ENCODE results near the gene PCDH9. TPM values are rescaled to one million over a fixed set of nuclear protein-coding genes. Genes with fewer than 3 reads are reported as not detected.

Gene PCDH9
- total RNA-seq, 1 donor from 2014 or later: 29.7 TPM

DNA sequence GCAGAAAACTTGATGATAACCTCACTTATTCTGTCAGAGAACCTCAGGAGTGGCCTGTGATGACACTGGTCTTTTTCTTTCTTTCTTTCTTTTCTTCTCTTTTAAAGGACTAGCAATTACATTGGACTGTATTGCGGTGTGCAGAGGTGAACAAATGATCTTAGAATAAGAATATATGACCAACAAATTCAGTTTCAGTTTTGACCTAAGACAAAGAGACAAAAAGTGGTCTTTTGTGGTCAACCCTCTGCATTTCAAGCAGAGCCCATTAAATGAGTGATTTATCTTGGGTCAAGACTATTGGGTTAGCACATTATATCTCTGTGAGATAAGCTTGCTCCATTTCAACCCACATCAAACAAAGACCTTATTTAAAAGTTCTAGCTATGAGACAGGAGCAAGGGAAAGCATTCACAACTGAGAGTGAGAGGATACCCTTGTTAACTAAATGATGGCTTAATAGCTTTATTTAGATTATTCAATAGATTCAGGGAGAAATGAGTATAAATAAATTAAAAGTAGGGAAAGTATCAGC lies 644.4 kb downstream of the PCDH9 start:
- no peak for DNase-seq (ENCODE audit: low spot score in 2 of 2, unreplicated experiment in 2 of 2)
- peaks cover 17% of the 10 kb centered on the region for H3K4me1 Mint-ChIP-seq
- H3K27ac Mint-ChIP-seq: peak overlapping the region; percentile 24
- TF ChIP-seq, protein P1, sequence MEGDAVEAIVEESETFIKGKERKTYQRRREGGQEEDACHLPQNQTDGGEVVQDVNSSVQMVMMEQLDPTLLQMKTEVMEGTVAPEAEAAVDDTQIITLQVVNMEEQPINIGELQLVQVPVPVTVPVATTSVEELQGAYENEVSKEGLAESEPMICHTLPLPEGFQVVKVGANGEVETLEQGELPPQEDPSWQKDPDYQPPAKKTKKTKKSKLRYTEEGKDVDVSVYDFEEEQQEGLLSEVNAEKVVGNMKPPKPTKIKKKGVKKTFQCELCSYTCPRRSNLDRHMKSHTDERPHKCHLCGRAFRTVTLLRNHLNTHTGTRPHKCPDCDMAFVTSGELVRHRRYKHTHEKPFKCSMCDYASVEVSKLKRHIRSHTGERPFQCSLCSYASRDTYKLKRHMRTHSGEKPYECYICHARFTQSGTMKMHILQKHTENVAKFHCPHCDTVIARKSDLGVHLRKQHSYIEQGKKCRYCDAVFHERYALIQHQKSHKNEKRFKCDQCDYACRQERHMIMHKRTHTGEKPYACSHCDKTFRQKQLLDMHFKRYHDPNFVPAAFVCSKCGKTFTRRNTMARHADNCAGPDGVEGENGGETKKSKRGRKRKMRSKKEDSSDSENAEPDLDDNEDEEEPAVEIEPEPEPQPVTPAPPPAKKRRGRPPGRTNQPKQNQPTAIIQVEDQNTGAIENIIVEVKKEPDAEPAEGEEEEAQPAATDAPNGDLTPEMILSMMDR (IDR thresholded peaks at IDR 0.05; ENCODE audit: unreplicated experiment): no peak
- no peaks in the 10 kb centered on the region for H3K9me3 Mint-ChIP-seq
- no peaks in the 10 kb centered on the region for H3K36me3 Mint-ChIP-seq
- no peaks in the 10 kb centered on the region for H3K27me3 Mint-ChIP-seq (ENCODE audit: low read depth)
- no peak overlapping the region for H3K4me3 Mint-ChIP-seq

DNA sequence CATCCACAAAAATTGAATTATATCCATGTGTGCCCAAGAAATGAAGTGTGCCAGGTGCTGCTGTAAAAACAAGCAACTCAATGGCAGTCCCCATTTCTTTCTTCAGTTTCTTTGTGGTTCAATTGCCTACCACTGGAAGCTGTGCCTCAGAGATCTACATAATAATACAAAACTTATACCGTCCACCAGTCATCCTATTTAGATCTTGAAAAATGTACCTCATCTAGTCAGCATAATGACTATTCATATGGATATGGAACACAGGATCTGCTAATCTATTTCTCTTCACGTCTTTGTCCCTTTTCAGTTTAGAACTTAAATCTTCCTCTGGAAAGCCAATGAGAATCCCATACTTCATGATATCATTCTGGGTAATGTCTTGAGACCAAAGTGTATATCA lies 648.5 kb downstream of the PCDH9 start:
- no peak for DNase-seq (ENCODE audit: low spot score in 2 of 2, unreplicated experiment in 2 of 2)
- Mint-ChIP-seq H3K4me1 (peaks cover 10% of the 10 kb centered on the region), H3K9me3 (no peaks in the 10 kb centered on the region), H3K4me3 (no peak overlapping the region), H3K36me3 (no peaks in the 10 kb centered on the region), H3K27me3 (ENCODE audit: low read depth) (no peaks in the 10 kb centered on the region), H3K27ac (no peak overlapping the region)
- TF ChIP-seq, protein P1 (IDR thresholded peaks at IDR 0.05; ENCODE audit: unreplicated experiment): no peak

DNA sequence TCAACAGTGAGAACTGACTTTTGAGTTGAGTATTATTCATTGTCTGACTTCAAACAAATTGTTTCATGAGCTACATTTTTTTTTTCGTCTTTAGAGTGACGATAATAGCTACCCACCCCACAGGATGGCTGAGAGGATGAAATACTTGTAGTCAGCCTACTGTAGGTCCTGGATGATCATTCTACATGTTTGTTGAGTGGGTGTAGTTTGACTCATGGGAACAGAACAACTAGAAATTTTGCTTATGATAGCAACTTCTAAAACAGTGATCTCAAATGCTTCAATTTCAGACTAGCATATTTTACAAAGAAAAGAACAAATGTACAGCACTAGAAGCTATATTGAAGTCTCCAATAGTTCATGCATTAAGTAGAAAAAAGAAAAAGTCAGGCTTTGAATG lies 651.8 kb downstream of the PCDH9 start:
- Mint-ChIP-seq H3K27ac (no peak overlapping the region), H3K9me3 (peaks cover 6% of the 10 kb centered on the region), H3K4me3 (no peak overlapping the region), H3K27me3 (ENCODE audit: low read depth) (no peaks in the 10 kb centered on the region), H3K36me3 (no peaks in the 10 kb centered on the region), H3K4me1 (no peaks in the 10 kb centered on the region)
- no peak for DNase-seq (ENCODE audit: low spot score in 2 of 2, unreplicated experiment in 2 of 2)
- TF ChIP-seq, protein P1 (IDR thresholded peaks at IDR 0.05; ENCODE audit: unreplicated experiment): no peak

DNA sequence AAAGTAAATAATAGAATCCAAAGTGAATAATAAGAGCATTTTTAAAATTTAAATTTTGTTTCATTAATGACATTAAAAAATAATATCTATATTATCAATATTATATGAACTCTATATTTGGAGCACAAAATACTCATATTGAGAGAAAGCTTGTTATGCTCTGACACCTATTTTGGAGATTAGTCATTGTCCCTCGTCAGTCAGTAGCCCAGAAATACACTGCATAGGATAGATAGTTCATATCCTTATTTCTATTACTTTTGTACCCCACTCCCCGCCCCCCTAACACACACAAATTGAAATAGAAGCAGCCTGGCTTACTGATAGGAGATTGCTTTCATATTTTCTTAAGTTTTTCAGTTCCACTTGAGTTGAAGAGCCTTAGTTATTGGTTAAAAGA lies 652.8 kb downstream of the PCDH9 start:
- H3K9me3 Mint-ChIP-seq: peaks cover 15% of the 10 kb centered on the region

DNA sequence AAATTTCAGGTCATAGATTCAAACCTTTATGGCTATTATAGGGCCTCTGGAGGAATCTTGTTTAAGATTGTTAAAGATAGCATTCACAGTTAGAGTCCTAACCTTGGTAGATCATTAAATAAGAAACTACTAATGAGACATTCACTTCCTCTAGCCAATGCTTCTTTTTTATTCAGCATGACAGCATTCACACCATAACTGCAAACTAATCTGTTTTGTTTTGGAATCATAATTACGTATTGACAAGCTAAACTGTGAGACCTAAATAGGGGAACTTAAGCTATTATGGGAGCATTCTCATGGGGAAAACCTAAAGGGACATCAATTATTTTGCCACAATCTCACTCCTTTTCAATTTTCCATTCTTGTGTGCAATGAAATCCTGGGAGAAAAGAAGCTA lies 653.8 kb downstream of the PCDH9 start:
- Mint-ChIP-seq H3K4me1 (no peaks in the 10 kb centered on the region), H3K27ac (no peak overlapping the region), H3K36me3 (no peaks in the 10 kb centered on the region), H3K4me3 (no peak overlapping the region), H3K9me3 (peaks cover 18% of the 10 kb centered on the region), H3K27me3 (ENCODE audit: low read depth) (no peaks in the 10 kb centered on the region)
- DNase-seq (ENCODE audit: low spot score in 2 of 2, unreplicated experiment in 2 of 2): no peak
- TF ChIP-seq, protein P1 (IDR thresholded peaks at IDR 0.05; ENCODE audit: unreplicated experiment): no peak

More for the DNA sequence above, 652.8 kb downstream of the PCDH9 start:
- no peak for DNase-seq (ENCODE audit: low spot score in 2 of 2, unreplicated experiment in 2 of 2)
- Mint-ChIP-seq H3K4me1 (no peaks in the 10 kb centered on the region), H3K4me3 (no peak overlapping the region), H3K27me3 (ENCODE audit: low read depth) (no peaks in the 10 kb centered on the region), H3K27ac (no peak overlapping the region), H3K36me3 (no peaks in the 10 kb centered on the region)
- TF ChIP-seq, protein P1 (IDR thresholded peaks at IDR 0.05; ENCODE audit: unreplicated experiment): no peak

DNA sequence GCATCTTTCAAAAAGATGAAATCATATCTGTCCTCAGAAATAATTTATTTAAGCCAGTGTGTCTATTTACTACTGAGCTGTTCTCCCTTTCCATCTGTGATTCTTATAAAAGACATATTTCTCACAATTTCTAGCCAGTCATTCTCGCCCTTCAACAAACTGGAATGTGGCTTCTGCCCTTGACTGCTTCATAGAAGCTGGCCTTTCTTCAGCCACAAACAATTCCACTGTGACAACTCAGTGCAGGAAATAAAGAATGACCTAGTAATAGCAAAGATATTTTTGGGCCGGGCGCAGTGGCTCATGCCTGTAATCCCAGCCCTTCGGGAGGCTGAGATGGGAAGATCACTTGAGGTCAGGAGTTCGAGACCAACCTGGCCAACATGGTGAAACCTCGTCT lies 655.5 kb downstream of the PCDH9 start:
- DNase-seq (ENCODE audit: low spot score in 2 of 2, unreplicated experiment in 2 of 2): no peak
- no peaks in the 10 kb centered on the region for H3K27me3 Mint-ChIP-seq (ENCODE audit: low read depth)
- peaks cover 18% of the 10 kb centered on the region for H3K9me3 Mint-ChIP-seq
- H3K4me1 Mint-ChIP-seq: no peaks in the 10 kb centered on the region
- TF ChIP-seq, protein P1 (IDR thresholded peaks at IDR 0.05; ENCODE audit: unreplicated experiment): no peak
- H3K27ac Mint-ChIP-seq: no peak overlapping the region
- no peaks in the 10 kb centered on the region for H3K36me3 Mint-ChIP-seq
- H3K4me3 Mint-ChIP-seq: no peak overlapping the region
